Erythroblast (primary cell): ENCODE results near the gene UBE2G2.

Source experiments
- GATA1 ChIP-seq: IDR thresholded peaks from 2 replicates; pipeline ENCODE4 v1.6.1; 2011; ENCODE audit warnings: low read depth, mild to moderate bottlenecking, control low read depth, low read length, moderate library complexity
- POLR2A ChIP-seq: IDR thresholded peaks from 2 replicates; pipeline ENCODE4 v1.6.1; 2011; ENCODE audit warnings: mild to moderate bottlenecking, low read length

- TF ChIP-seq POLR2A: no peak
- TF ChIP-seq GATA1: no peak
Observed at GRCh38 chr21:44815852-44816628, 14.4 kb upstream of the UBE2G2 start.
